Measurements from ENCODE around the gene SETD5.
"Not testable (repeated sequence)": the region's sequence is repeated elsewhere in the genome, so short reads cannot be mapped to it uniquely, and the experiment has no call there.

SETD5 gene

GRCh38 chr3:9455596-9456131 lies 58.2 kb downstream of the SETD5 start:
- DNase-seq (ENCODE audit: low read depth), result no peak

GRCh38 chr3:9467451-9467850 lies 70.0 kb downstream of the SETD5 start:
- DNase-seq (ENCODE audit: low read depth), result no peak

GRCh38 chr3:9468460-9468859 lies 71.0 kb downstream of the SETD5 start:
- DNase-seq (ENCODE audit: low read depth), result no peak

- no peak for DNase-seq (ENCODE audit: low read depth)
Observed at GRCh38 chr3:9469986-9470385, 72.6 kb downstream of the SETD5 start.

GRCh38 chr3:9473496-9474065 lies 76.2 kb downstream of the SETD5 start:
- no peak for DNase-seq (ENCODE audit: low read depth)

GRCh38 chr3:9474482-9474881 lies 77.1 kb downstream of the SETD5 start:
- no peak for DNase-seq (ENCODE audit: low read depth)

GRCh38 chr3:9476935-9477334 lies 79.5 kb downstream of the SETD5 start:
- DNase-seq (ENCODE audit: low read depth), result no peak

GRCh38 chr3:9480265-9480664 lies 82.8 kb downstream of the SETD5 start:
- DNase-seq (ENCODE audit: low read depth), result no peak

- no peak for DNase-seq (ENCODE audit: low read depth)
Observed at GRCh38 chr3:9485248-9485647, 87.8 kb downstream of the SETD5 start.

- no peak for DNase-seq (ENCODE audit: low read depth)
Observed at GRCh38 chr3:9491506-9491905, 94.1 kb downstream of the SETD5 start.

GRCh38 chr3:9494036-9494435 lies 96.6 kb downstream of the SETD5 start:
- DNase-seq (ENCODE audit: low read depth), result not testable (repeated sequence)

- DNase-seq (ENCODE audit: low read depth), result no peak
Observed at GRCh38 chr3:9496893-9497292, 99.5 kb downstream of the SETD5 start.

GRCh38 chr3:9497821-9498565 lies 100.6 kb downstream of the SETD5 start:
- no peak for DNase-seq (ENCODE audit: low read depth)

- no peak for DNase-seq (ENCODE audit: low read depth)
Observed at GRCh38 chr3:9498781-9499180, 101.4 kb downstream of the SETD5 start.

- no peak for DNase-seq (ENCODE audit: low read depth)
Observed at GRCh38 chr3:9499455-9500107, 102.2 kb downstream of the SETD5 start.

GRCh38 chr3:9500108-9501050 lies 103.0 kb downstream of the SETD5 start:
- peak; percentile 37 for DNase-seq (ENCODE audit: low read depth)

GRCh38 chr3:9501226-9501625 lies 103.8 kb downstream of the SETD5 start:
- no peak for DNase-seq (ENCODE audit: low read depth)

GRCh38 chr3:9503283-9503682 lies 105.9 kb downstream of the SETD5 start:
- peak; percentile 55 for DNase-seq (ENCODE audit: low read depth)

- no peak for DNase-seq (ENCODE audit: low read depth)
Observed at GRCh38 chr3:9507586-9508578, 110.5 kb downstream of the SETD5 start.

GRCh38 chr3:9508781-9509180 lies 111.4 kb downstream of the SETD5 start:
- no peak for DNase-seq (ENCODE audit: low read depth)
